ENCODE results near the gene WBP2. TPM values are rescaled to one million over a fixed set of nuclear protein-coding genes. Genes with fewer than 3 reads are reported as not detected.
A peak's percentile ranks its signal among the peaks of the same experiment; 100 is the strongest.

Gene WBP2
- total and polyA plus RNA-seq, 2 of the 8 experiments (the other 6 are each of a cell fraction or from before 2014, with no cell fraction given) = 48.2 to 71.2 TPM

DNA sequence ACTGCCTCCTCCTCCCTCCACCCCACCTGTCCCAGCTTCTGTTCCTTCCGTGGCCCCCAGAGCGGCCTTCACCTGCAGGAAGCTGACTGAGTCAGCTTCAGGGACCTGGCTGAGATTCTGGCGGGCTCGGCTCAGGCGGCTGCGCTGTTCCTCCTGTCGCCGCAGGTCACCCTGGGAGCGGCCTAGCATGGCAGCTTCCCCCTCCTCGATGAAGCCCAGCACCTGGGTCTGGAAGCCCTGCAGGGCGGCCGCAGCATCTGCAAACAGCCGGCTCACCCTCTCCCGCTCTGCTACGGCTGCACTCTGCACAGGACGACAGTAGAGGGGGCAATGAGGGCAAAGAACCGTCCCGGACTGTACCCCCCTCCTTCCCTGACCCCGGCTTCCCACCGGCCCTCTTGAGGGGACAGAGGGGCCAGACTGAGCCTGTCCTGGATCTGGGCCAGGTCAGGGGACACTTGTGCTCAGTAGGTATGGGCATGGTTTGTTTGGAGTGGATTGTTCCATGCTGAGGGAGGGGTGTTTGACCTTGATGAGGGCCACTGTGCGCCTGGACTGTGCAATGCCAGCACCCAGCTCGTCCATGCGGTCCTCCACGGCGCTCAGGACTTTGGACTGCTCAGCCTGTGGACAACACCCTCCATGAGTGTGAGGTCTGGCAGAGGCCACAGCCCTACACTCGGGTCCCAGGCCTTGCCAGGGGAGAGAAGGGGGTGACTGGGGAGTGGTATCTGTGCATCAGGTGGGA, 21.2 kb upstream of the WBP2 start (continued):
- TF ChIP-seq SAP30 (IDR thresholded peaks at IDR 0.05; ENCODE audit: insufficient read depth, insufficient replicate concordance, low read length) (no peak), SP4 (IDR thresholded peaks at IDR 0.05; ENCODE audit: low read length) (no peak), TBP (IDR thresholded peaks at IDR 0.05; ENCODE audit: low read depth, low read length) (0 out of 2 replicates have a peak, but pooled peaks have one; percentile 17), SIRT6 (IDR thresholded peaks at IDR 0.05; ENCODE audit: low read length) (no peak), NANOG (IDR thresholded peaks at IDR 0.05; ENCODE audit: insufficient read depth, low read depth, low read length, poor library complexity, severe bottlenecking) (no peak), SIN3A (conservative IDR thresholded peaks at IDR 0.05 in 1 of 2, IDR thresholded peaks at IDR 0.05 in 1 of 2; ENCODE audit: low read depth in 1 of 2, low read length in 2 of 2) (no peak), JUND (IDR thresholded peaks at IDR 0.05; ENCODE audit: low read length) (no peak), CBX5 (IDR thresholded peaks at IDR 0.05; ENCODE audit: low read depth, low read length) (no peak), CBX8 (IDR thresholded peaks at IDR 0.05; ENCODE audit: borderline replicate concordance, low read depth, low read length) (no peak), SUZ12 (IDR thresholded peaks at IDR 0.05; ENCODE audit: low read length) (no peak), GTF2F1 (IDR thresholded peaks at IDR 0.05; ENCODE audit: borderline replicate concordance, low read depth, low read length) (no peak), CHD2 (IDR thresholded peaks at IDR 0.05; ENCODE audit: low read length) (no peak), POLR2AphosphoS5 (IDR thresholded peaks at IDR 0.05; ENCODE audit: low read depth, low read length) (no peak)
- TF ChIP-seq, protein P1, sequence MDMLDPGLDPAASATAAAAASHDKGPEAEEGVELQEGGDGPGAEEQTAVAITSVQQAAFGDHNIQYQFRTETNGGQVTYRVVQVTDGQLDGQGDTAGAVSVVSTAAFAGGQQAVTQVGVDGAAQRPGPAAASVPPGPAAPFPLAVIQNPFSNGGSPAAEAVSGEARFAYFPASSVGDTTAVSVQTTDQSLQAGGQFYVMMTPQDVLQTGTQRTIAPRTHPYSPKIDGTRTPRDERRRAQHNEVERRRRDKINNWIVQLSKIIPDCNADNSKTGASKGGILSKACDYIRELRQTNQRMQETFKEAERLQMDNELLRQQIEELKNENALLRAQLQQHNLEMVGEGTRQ (IDR thresholded peaks at IDR 0.05; ENCODE audit: low read length) = no peak
- TF ChIP-seq, protein P2, sequence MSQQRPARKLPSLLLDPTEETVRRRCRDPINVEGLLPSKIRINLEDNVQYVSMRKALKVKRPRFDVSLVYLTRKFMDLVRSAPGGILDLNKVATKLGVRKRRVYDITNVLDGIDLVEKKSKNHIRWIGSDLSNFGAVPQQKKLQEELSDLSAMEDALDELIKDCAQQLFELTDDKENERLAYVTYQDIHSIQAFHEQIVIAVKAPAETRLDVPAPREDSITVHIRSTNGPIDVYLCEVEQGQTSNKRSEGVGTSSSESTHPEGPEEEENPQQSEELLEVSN (IDR thresholded peaks at IDR 0.05) = no peak
